Osteoblast (primary cell): Measurements from ENCODE around the gene TRAPPC1. TPM values are rescaled to one million over a fixed set of nuclear protein-coding genes. Genes with fewer than 3 reads are reported as not detected.

Source experiments
- DNase-seq: peaks from one replicate; pipeline ENCODE4 v3.0.0; 2011; ENCODE audit warnings: low spot score, mixed read lengths; ENCODE audit not compliant: insufficient read length; ENCODE audit errors: missing footprints
- H2AFZ ChIP-seq: 2 replicates; pipeline ENCODE4 v1.6.0; 2011; ENCODE audit warnings: mild to moderate bottlenecking, low read length
- H3K27ac ChIP-seq: 2 replicates; pipeline ENCODE4 v1.5.1; 2011; ENCODE audit warnings: mild to moderate bottlenecking, low read depth, low read length, moderate library complexity
- H3K27me3 ChIP-seq: 2 replicates; pipeline ENCODE4 v1.6.0; 2012; ENCODE audit warnings: mild to moderate bottlenecking, control low read depth, inconsistent platforms, low read length, moderate library complexity; ENCODE audit not compliant: insufficient read depth
- H3K36me3 ChIP-seq: 2 replicates; pipeline ENCODE4 v1.5.1; 2011; ENCODE audit warnings: mild to moderate bottlenecking, low read length, control low read depth, moderate library complexity; ENCODE audit not compliant: insufficient read depth
- H3K4me1 ChIP-seq: 2 replicates; pipeline ENCODE4 v1.5.1; 2011; ENCODE audit warnings: mild to moderate bottlenecking, low read length, control low read depth, moderate library complexity; ENCODE audit not compliant: insufficient read depth
- H3K4me2 ChIP-seq: 2 replicates; pipeline ENCODE4 v1.6.0; 2011; ENCODE audit warnings: mild to moderate bottlenecking, low read length; ENCODE audit not compliant: insufficient read depth
- H3K4me3 ChIP-seq: fragments of 200-600 bp; sonication (generic); 3 replicates; pipeline ENCODE4 v1.5.1; 2012; ENCODE audit warnings: mild to moderate bottlenecking, low read length, inconsistent platforms; ENCODE audit not compliant: insufficient read depth
- H3K79me2 ChIP-seq: 2 replicates; pipeline ENCODE4 v1.6.0; 2012; ENCODE audit warnings: mild to moderate bottlenecking, low read length, control low read depth, inconsistent platforms; ENCODE audit not compliant: insufficient read depth
- H3K9me3 ChIP-seq: 2 replicates; pipeline ENCODE4 v1.5.1; 2011; ENCODE audit warnings: low read depth, low read length, control low read depth
- H4K20me1 ChIP-seq: 2 replicates; pipeline ENCODE4 v1.6.0; 2012; ENCODE audit warnings: mild to moderate bottlenecking, low read length, control low read depth; ENCODE audit not compliant: insufficient read depth
- CTCF ChIP-seq: IDR thresholded peaks from 2 replicates; pipeline ENCODE4 v1.5.1; 2011; ENCODE audit warnings: mild to moderate bottlenecking, low read depth, low read length, moderate library complexity; ENCODE audit errors: extremely low read depth
- small RNA-seq: library from RNA; depleted of rRNA; stranded (forward); fragments of <200 nt; gene quantifications from one replicate; pipeline ENCODE3, GENCODE V24; 2012
- total RNA-seq: library from RNA; depleted of rRNA; stranded (reverse); fragments of >200 nt; gene quantifications from 2 replicates; pipeline ENCODE4 v1.2.3, GENCODE V29; 2012

The TRAPPC1 gene
- total RNA-seq, 1 donor: 26.1 TPM

- peaks cover 9% of the 10 kb centered on the region for H3K79me2 ChIP-seq
- no peaks in the 10 kb centered on the region for H3K9me3 ChIP-seq
- no peak overlapping the region for H2AFZ ChIP-seq
- no peak for TF ChIP-seq CTCF
- H3K4me1 ChIP-seq: peaks cover 21% of the 10 kb centered on the region
- no peaks in the 10 kb centered on the region for H3K27me3 ChIP-seq
- no peak for DNase-seq
- no peak overlapping the region for H3K4me2 ChIP-seq
- H4K20me1 ChIP-seq: no peaks in the 10 kb centered on the region
- peak overlapping the region; percentile 68 for H3K27ac ChIP-seq
- H3K36me3 ChIP-seq: peaks cover 38% of the 10 kb centered on the region
- no peak overlapping the region for H3K4me3 ChIP-seq
Measured at GRCh38 chr17:7882629-7883028, 49.1 kb downstream of the TRAPPC1 start.

- Histone ChIP-seq H3K27ac (no peak overlapping the region), H3K4me3 (no peak overlapping the region), H3K9me3 (no peaks in the 10 kb centered on the region), H3K4me1 (peaks cover 18% of the 10 kb centered on the region), H3K4me2 (no peak overlapping the region), H4K20me1 (no peaks in the 10 kb centered on the region), H2AFZ (no peak overlapping the region), H3K36me3 (peaks cover 38% of the 10 kb centered on the region), H3K79me2 (peaks cover 9% of the 10 kb centered on the region), H3K27me3 (no peaks in the 10 kb centered on the region)
- no peak for DNase-seq
- TF ChIP-seq CTCF: no peak
Measured at GRCh38 chr17:7882068-7882467, 49.7 kb downstream of the TRAPPC1 start.

GRCh38 chr17:7881276-7882054 lies 50.3 kb downstream of the TRAPPC1 start:
- no peaks in the 10 kb centered on the region for H4K20me1 ChIP-seq
- H2AFZ ChIP-seq: no peak overlapping the region
- DNase-seq: no peak
- TF ChIP-seq CTCF: no peak
- no peak overlapping the region for H3K4me3 ChIP-seq
- H3K4me2 ChIP-seq: no peak overlapping the region
- H3K27ac ChIP-seq: no peak overlapping the region
- H3K9me3 ChIP-seq: no peaks in the 10 kb centered on the region
- H3K4me1 ChIP-seq: peaks cover 12% of the 10 kb centered on the region
- peaks cover 38% of the 10 kb centered on the region for H3K36me3 ChIP-seq
- peaks cover 9% of the 10 kb centered on the region for H3K79me2 ChIP-seq
- no peaks in the 10 kb centered on the region for H3K27me3 ChIP-seq

Small RNA genes within 50 kb of the gene (small RNA-seq; reads per million reads assigned to genes)
- 5.0 reads per million, percentile 87 among the genes with 10 or more reads in this experiment for gene SCARNA21

Other genes starting within 250 kb of the TRAPPC1 start
- 63.9 and 71.3 TPM in 2 replicates for gene TP53, start 244.5 kb downstream of the TRAPPC1 start, total RNA-seq
- 3.5 and 4.3 TPM in 2 replicates for gene WRAP53, start 243.5 kb downstream of the TRAPPC1 start, total RNA-seq
- 1.8 and 2.7 TPM in 2 replicates for gene EFNB3, start 226.7 kb downstream of the TRAPPC1 start, total RNA-seq
- gene DNAH2, start 214.2 kb downstream of the TRAPPC1 start, total RNA-seq: under 0.01 and 0.88 TPM in 2 replicates
- 5.6 and 12.3 TPM in 2 replicates for gene KDM6B, start 97.7 kb downstream of the TRAPPC1 start, total RNA-seq
- 0.29 and 0.36 TPM in 2 replicates for gene TMEM88, start 76.9 kb downstream of the TRAPPC1 start, total RNA-seq
- gene NAA38, start 74.4 kb downstream of the TRAPPC1 start, total RNA-seq: 25.3 and 29.7 TPM in 2 replicates
- gene CYB5D1, start 73.9 kb downstream of the TRAPPC1 start, total RNA-seq: 8.3 and 10.5 TPM in 2 replicates
- 95.2 and 97.0 TPM in 2 replicates for gene CHD3, start 43.2 kb downstream of the TRAPPC1 start, total RNA-seq
- gene RNF227, start 15.7 kb downstream of the TRAPPC1 start, total RNA-seq: 2.4 and 3.6 TPM in 2 replicates
- gene KCNAB3, start 2.1 kb downstream of the TRAPPC1 start, total RNA-seq: under 0.01 and 0.29 TPM in 2 replicates
- gene CNTROB, start 260 bp upstream of the TRAPPC1 start, total RNA-seq: 20.6 and 21.5 TPM in 2 replicates
- not detected in 2 replicates for gene GUCY2D, start 70.7 kb upstream of the TRAPPC1 start, total RNA-seq
- gene ALOX15B, start 107.1 kb upstream of the TRAPPC1 start, total RNA-seq: under 0.01 TPM in 2 replicates
- not detected in 2 replicates for gene ALOX12B, start 155.8 kb upstream of the TRAPPC1 start, total RNA-seq
- gene ALOXE3, start 186.6 kb upstream of the TRAPPC1 start, total RNA-seq: not detected in 2 replicates
- not detected in 2 replicates for gene HES7, start 192.2 kb upstream of the TRAPPC1 start, total RNA-seq
- gene PER1, start 220.5 kb upstream of the TRAPPC1 start, total RNA-seq: 11.2 and 16.6 TPM in 2 replicates
- gene VAMP2, start 231.0 kb upstream of the TRAPPC1 start, total RNA-seq: 5.3 and 5.4 TPM in 2 replicates
- 8.3 and 8.8 TPM in 2 replicates for gene TMEM107, start 244.4 kb upstream of the TRAPPC1 start, total RNA-seq